ENCODE data around the gene CLEC16A. TPM values are rescaled to one million over a fixed set of nuclear protein-coding genes. Genes with fewer than 3 reads are reported as not detected.

CLEC16A gene
- total and polyA plus RNA-seq, 2 donors = 10.9 to 19.9 TPM

GRCh38 chr16:10971560-10971961 is 27.2 kb downstream of the CLEC16A start:
- 32% methylated on average over 3 of the region's 3 CpGs for WGBS
- no peak overlapping the region for H3K4me3 ChIP-seq (ENCODE audit: low read depth, low read length)
- no peaks in the 10 kb centered on the region for H3K4me1 ChIP-seq (ENCODE audit: insufficient read depth)
- no peak overlapping the region for H3K27ac ChIP-seq (ENCODE audit: low read depth)
- H3K36me3 ChIP-seq (ENCODE audit: insufficient read depth) = no peaks in the 10 kb centered on the region
- DNase-seq (ENCODE audit: extremely low spot score) = peak; percentile 51

DNA sequence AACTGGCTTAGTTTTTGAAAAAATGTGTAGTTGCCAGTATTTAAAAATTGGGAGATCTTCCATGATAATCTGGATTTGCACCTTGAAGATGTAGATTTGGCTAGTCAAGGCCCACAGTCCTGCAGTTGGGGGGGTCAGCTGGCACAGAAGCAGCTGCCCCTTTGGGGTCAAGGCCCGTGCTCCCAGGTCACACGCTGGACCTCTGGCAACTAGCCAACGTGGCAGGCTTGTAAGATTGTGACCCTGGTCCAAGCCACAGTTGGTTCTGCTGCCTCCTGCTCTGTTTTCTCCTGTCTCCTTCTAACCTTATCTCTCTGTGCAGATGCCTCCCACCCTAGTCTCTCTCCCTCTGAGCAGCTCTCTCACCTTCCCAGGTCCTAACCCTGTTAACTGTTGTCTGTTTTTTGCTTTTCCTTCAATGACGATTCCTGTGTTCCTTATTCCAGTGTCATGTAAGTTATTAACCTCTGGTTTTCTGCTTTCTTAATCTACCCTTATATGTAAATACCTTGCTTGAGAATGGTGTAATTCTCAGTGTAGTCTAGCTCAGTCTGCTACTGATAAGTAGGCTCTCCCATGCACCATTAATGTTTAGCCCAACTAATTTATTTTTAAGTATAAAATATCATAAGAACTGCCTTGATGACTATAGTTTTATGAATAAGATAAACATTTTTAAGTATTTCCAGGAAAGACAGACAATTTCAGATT is 27.9 kb downstream of the CLEC16A start:
- H3K4me1 ChIP-seq (ENCODE audit: insufficient read depth) = no peaks in the 10 kb centered on the region
- H3K4me3 ChIP-seq (ENCODE audit: low read depth, low read length) = no peak overlapping the region
- no peaks in the 10 kb centered on the region for H3K36me3 ChIP-seq (ENCODE audit: insufficient read depth)
- WGBS = 53% methylated on average over 4 of the region's 4 CpGs
- DNase-seq (ENCODE audit: extremely low spot score) = no peak
- no peak overlapping the region for H3K27ac ChIP-seq (ENCODE audit: low read depth)

- DNase-seq (ENCODE audit: extremely low spot score) = no peak
- Histone ChIP-seq H3K36me3 (ENCODE audit: insufficient read depth) (no peaks in the 10 kb centered on the region), H3K27ac (ENCODE audit: low read depth) (no peak overlapping the region), H3K4me1 (ENCODE audit: insufficient read depth) (no peaks in the 10 kb centered on the region), H3K4me3 (ENCODE audit: low read depth, low read length) (no peak overlapping the region)
- WGBS = 84% methylated on average over 12 of the region's 12 CpGs
These were observed 28.6 kb downstream of the CLEC16A start for GRCh38 chr16:10972819-10973464.

DNA sequence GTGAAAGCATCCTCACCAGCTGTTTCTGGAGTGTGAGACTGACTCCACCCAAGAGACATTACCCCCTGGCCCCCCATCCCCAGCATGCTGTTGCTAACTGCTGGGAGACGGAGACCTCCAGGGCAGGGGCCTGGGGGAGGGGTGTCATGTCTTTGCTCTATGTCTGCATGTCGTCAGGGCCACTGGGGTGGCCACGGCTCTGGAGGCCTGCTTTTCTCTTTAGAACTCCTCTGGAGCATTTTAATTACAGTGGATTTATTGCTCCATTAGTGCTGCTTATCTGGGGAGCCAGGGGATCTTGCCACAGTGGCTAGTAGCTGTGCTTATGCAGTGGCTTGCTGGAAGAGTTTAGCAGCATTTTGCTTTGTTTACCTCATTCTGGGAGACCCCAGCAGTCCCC is 32.3 kb downstream of the CLEC16A start:
- H3K4me3 ChIP-seq (ENCODE audit: low read depth, low read length) = no peak overlapping the region
- no peaks in the 10 kb centered on the region for H3K4me1 ChIP-seq (ENCODE audit: insufficient read depth)
- H3K27ac ChIP-seq (ENCODE audit: low read depth) = no peak overlapping the region
- no peak for DNase-seq (ENCODE audit: extremely low spot score)
- WGBS = 76% methylated on average over 3 of the region's 3 CpGs
- H3K36me3 ChIP-seq (ENCODE audit: insufficient read depth) = no peaks in the 10 kb centered on the region

- H3K4me1 ChIP-seq (ENCODE audit: insufficient read depth) = no peaks in the 10 kb centered on the region
- H3K4me3 ChIP-seq (ENCODE audit: low read depth, low read length) = no peak overlapping the region
- 92% methylated on average over 6 of the region's 6 CpGs for WGBS
- no peak overlapping the region for H3K27ac ChIP-seq (ENCODE audit: low read depth)
- no peak for DNase-seq (ENCODE audit: extremely low spot score)
- H3K36me3 ChIP-seq (ENCODE audit: insufficient read depth) = no peaks in the 10 kb centered on the region
These were observed 33.8 kb downstream of the CLEC16A start for GRCh38 chr16:10978124-10978523.

DNA sequence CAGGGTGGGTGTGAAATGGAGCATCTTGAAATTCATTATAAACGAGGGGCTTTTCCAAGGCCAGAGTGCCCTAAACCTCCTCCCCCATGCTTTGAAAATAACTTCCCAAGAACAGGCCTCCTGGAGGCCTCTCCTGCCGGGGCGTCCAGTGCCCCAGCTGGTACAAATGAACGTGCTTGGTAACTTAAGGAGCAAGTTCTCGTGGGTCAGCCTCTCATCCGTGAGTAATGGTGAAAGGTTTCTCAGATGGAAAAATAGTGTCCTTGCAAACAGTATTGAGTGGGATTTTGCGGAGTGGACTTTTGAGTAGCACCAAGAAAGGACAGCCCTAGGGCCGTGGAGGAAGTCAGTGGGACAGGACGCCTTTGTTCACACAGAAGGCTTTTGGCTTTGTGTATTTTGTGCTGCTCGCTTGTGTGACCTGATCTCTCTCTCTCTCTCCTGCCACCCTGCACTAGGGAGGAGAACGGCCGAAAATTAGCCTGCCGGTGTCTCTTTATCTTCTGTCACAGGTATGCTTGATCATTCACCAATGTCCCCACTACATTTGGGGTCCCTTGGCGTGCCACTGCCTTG is 34.6 kb downstream of the CLEC16A start:
- Histone ChIP-seq H3K4me1 (ENCODE audit: insufficient read depth) (no peaks in the 10 kb centered on the region), H3K36me3 (ENCODE audit: insufficient read depth) (no peaks in the 10 kb centered on the region), H3K27ac (ENCODE audit: low read depth) (peak overlapping the region; percentile 28), H3K4me3 (ENCODE audit: low read depth, low read length) (no peak overlapping the region)
- no peak for DNase-seq (ENCODE audit: extremely low spot score)
- 85% methylated on average over 14 of the region's 14 CpGs for WGBS

GRCh38 chr16:10979717-10980601 is 35.6 kb downstream of the CLEC16A start:
- WGBS = 24% methylated on average over 19 of the region's 19 CpGs
- no peaks in the 10 kb centered on the region for H3K4me1 ChIP-seq (ENCODE audit: insufficient read depth)
- no peaks in the 10 kb centered on the region for H3K36me3 ChIP-seq (ENCODE audit: insufficient read depth)
- H3K27ac ChIP-seq (ENCODE audit: low read depth) = peak overlapping the region; percentile 53
- peak; percentile 52 for DNase-seq (ENCODE audit: extremely low spot score)
- no peak overlapping the region for H3K4me3 ChIP-seq (ENCODE audit: low read depth, low read length)

- no peak for DNase-seq (ENCODE audit: extremely low spot score)
- Histone ChIP-seq H3K4me1 (ENCODE audit: insufficient read depth) (no peaks in the 10 kb centered on the region), H3K4me3 (ENCODE audit: low read depth, low read length) (no peak overlapping the region), H3K36me3 (ENCODE audit: insufficient read depth) (no peaks in the 10 kb centered on the region), H3K27ac (ENCODE audit: low read depth) (no peak overlapping the region)
- 62% methylated on average over 3 of the region's 3 CpGs for WGBS
These were observed 36.4 kb downstream of the CLEC16A start for GRCh38 chr16:10980813-10981212.

DNA sequence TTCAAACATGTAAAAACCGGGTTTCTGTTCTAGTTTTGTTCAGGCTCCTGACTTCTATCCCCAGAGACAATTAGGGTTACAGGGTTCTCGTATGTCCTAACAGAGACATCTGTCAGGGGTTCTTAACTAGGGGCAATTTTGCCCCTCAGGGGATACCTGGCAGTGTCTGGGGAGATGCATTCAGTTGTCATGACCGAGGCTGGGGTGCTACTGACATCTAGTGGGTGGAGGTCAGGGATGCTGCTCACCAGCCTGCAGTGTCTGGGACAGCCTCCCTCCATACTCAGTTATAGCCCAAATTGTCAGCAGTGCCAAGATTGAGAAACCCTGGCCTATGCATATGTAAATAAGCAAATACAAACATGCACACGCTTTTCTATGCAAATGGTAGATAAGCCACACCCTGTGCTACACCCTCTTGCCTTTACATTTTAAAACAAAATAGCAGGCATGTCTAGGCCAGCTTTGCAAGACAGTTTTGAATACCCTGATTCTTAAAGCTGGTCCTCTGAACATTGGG is 37.4 kb downstream of the CLEC16A start:
- no peak for DNase-seq (ENCODE audit: extremely low spot score)
- Histone ChIP-seq H3K27ac (ENCODE audit: low read depth) (no peak overlapping the region), H3K36me3 (ENCODE audit: insufficient read depth) (no peaks in the 10 kb centered on the region)

GRCh38 chr16:10982465-10983150 is 38.2 kb downstream of the CLEC16A start:
- Histone ChIP-seq H3K4me1 (ENCODE audit: insufficient read depth) (no peaks in the 10 kb centered on the region), H3K4me3 (ENCODE audit: low read depth, low read length) (no peak overlapping the region), H3K27ac (ENCODE audit: low read depth) (no peak overlapping the region), H3K36me3 (ENCODE audit: insufficient read depth) (no peaks in the 10 kb centered on the region)
- DNase-seq (ENCODE audit: extremely low spot score) = no peak
- WGBS = 76% methylated on average over 15 of the region's 15 CpGs

More for the DNA sequence above, 37.4 kb downstream of the CLEC16A start:
- Histone ChIP-seq H3K4me1 (ENCODE audit: insufficient read depth) (no peaks in the 10 kb centered on the region), H3K4me3 (ENCODE audit: low read depth, low read length) (no peak overlapping the region)
- 89% methylated on average over 4 of the region's 4 CpGs for WGBS

- no peak for DNase-seq (ENCODE audit: extremely low spot score)
- Histone ChIP-seq H3K27ac (ENCODE audit: low read depth) (no peak overlapping the region), H3K4me1 (ENCODE audit: insufficient read depth) (no peaks in the 10 kb centered on the region), H3K4me3 (ENCODE audit: low read depth, low read length) (no peak overlapping the region), H3K36me3 (ENCODE audit: insufficient read depth) (no peaks in the 10 kb centered on the region)
- WGBS = 87% methylated on average over 8 of the region's 8 CpGs
These were observed 38.8 kb downstream of the CLEC16A start for GRCh38 chr16:10983159-10983558.

GRCh38 chr16:10984509-10984908 is 40.1 kb downstream of the CLEC16A start:
- 75% methylated on average over 6 of the region's 6 CpGs for WGBS
- Histone ChIP-seq H3K36me3 (ENCODE audit: insufficient read depth) (no peaks in the 10 kb centered on the region), H3K4me1 (ENCODE audit: insufficient read depth) (no peaks in the 10 kb centered on the region), H3K4me3 (ENCODE audit: low read depth, low read length) (no peak overlapping the region), H3K27ac (ENCODE audit: low read depth) (no peak overlapping the region)
- no peak for DNase-seq (ENCODE audit: extremely low spot score)
